Left ventricle myocardium inferior (tissue), 1 donor: ENCODE data around the gene FITM2. TPM values are rescaled to one million over a fixed set of nuclear protein-coding genes. Genes with fewer than 3 reads are reported as not detected.
A peak's percentile ranks its signal among the peaks of the same experiment; 100 is the strongest.

ENCODE experiments used
- DNase-seq: peaks from one replicate; pipeline ENCODE4 v3.0.0-alpha.2; 2020
- H3K27ac ChIP-seq: fragments of 200-600 bp; replicated peaks from 2 replicates; pipeline ENCODE4 v1.8.0; 2021
- H3K27me3 ChIP-seq: fragments of 200-600 bp; 2 replicates; pipeline ENCODE4 v1.8.0; 2021; ENCODE audit warnings: low read depth
- H3K36me3 ChIP-seq: fragments of 200-600 bp; 2 replicates; pipeline ENCODE4 v1.8.0; 2021
- H3K4me1 ChIP-seq: fragments of 200-600 bp; 2 replicates; pipeline ENCODE4 v1.8.0; 2021
- H3K4me3 ChIP-seq: fragments of 200-600 bp; 2 replicates; pipeline ENCODE4 v1.8.0; 2021; ENCODE audit warnings: mild to moderate bottlenecking, moderate library complexity
- H3K9me3 ChIP-seq: fragments of 200-600 bp; replicated peaks from 2 replicates; pipeline ENCODE4 v1.8.0; 2021
- CTCF ChIP-seq: fragments of 200-600 bp; IDR thresholded peaks from 2 replicates; pipeline ENCODE4 v1.8.0; 2021; ENCODE audit warnings: antibody characterized with exemption, mild to moderate bottlenecking, borderline replicate concordance
- intact Hi-C: fragments of 100-400 bp; cut with micrococcal nuclease; formaldehyde crosslinking; loops from one replicate; pipeline ENCODE4 v1.11.0; 2022
- long read RNA-seq: library from polyadenylated mRNA; unstranded; transcript quantifications from one replicate; pipeline ENCODE4 v2.0.0, GENCODE V29; 2021
- total RNA-seq: library from RNA; stranded (reverse); fragmentation: NEBNext Ultra II Directional; extraction: Animal tissue kit (Norgen Biotek cat#: 25700); gene quantifications from one replicate; pipeline ENCODE4 v1.2.1, GENCODE V29; 2021
- donor health status: DM: no; HTN: yes; CAD: no; lungs with severe emphysema.

Gene FITM2
- total RNA-seq, result 160 TPM
- long read RNA-seq, full-length matches to known transcripts, result 6 of 48 reads
- long read RNA-seq, partial matches to known transcripts, result 0 of 48 reads
- long read RNA-seq, other reads (novel, unspliced or antisense), result 42 of 48 reads

- Histone ChIP-seq H3K9me3 (no peaks in the 10 kb centered on the region), H3K27ac (peak within 1 kb of the TSS; percentile 91), H3K4me3 (peak within 1 kb of the TSS; percentile 85), H3K36me3 (peaks cover 9% of the 10 kb centered on the region), H3K4me1 (peaks cover 56% of the 10 kb centered on the region), H3K27me3 (no peaks in the 10 kb centered on the region)
- TF ChIP-seq CTCF, result peak; percentile 95
- intact Hi-C loops, result loop anchor here (5.0 kb wide), 1 partner anchor 94 kb away; no protein-coding TSS in a partner anchor
- DNase-seq, result peak; percentile 99
Measured at GRCh38 chr20:44310664-44311639, at the start of gene FITM2. Gene FITM2 (minus strand): TSS chr20:44311202. CDS start chr20:44311148, 54 bp downstream.

GRCh38 chr20:44360221-44360620 is 49.2 kb upstream of the FITM2 start:
- Histone ChIP-seq H3K36me3 (no peaks in the 10 kb centered on the region), H3K9me3 (no peaks in the 10 kb centered on the region), H3K27me3 (peaks cover 21% of the 10 kb centered on the region), H3K4me1 (no peaks in the 10 kb centered on the region), H3K4me3 (no peak overlapping the region), H3K27ac (no peak overlapping the region)
- no peak for TF ChIP-seq CTCF
- DNase-seq, result no peak
- intact Hi-C loops, result no loop called here

GRCh38 chr20:44358776-44359175 is 47.8 kb upstream of the FITM2 start:
- H3K36me3 ChIP-seq, result no peaks in the 10 kb centered on the region
- TF ChIP-seq CTCF, result no peak
- H3K4me3 ChIP-seq, result no peak overlapping the region
- H3K27ac ChIP-seq, result peak overlapping the region; percentile 63
- H3K4me1 ChIP-seq, result no peaks in the 10 kb centered on the region
- intact Hi-C loops, result no loop called here
- DNase-seq, result no peak
- H3K27me3 ChIP-seq, result peaks cover 27% of the 10 kb centered on the region
- no peaks in the 10 kb centered on the region for H3K9me3 ChIP-seq

GRCh38 chr20:44357555-44358125 is 46.6 kb upstream of the FITM2 start:
- intact Hi-C loops, result no loop called here
- Histone ChIP-seq H3K27ac (peak overlapping the region; percentile 63), H3K4me1 (no peaks in the 10 kb centered on the region), H3K36me3 (no peaks in the 10 kb centered on the region), H3K9me3 (no peaks in the 10 kb centered on the region), H3K27me3 (peaks cover 28% of the 10 kb centered on the region), H3K4me3 (no peak overlapping the region)
- peak; percentile 41 for DNase-seq
- TF ChIP-seq CTCF, result no peak

- no peak for DNase-seq
- Histone ChIP-seq H3K4me1 (no peaks in the 10 kb centered on the region), H3K9me3 (no peaks in the 10 kb centered on the region), H3K27me3 (peaks cover 32% of the 10 kb centered on the region), H3K36me3 (no peaks in the 10 kb centered on the region), H3K27ac (peak overlapping the region; percentile 42), H3K4me3 (no peak overlapping the region)
- intact Hi-C loops, result no loop called here
- no peak for TF ChIP-seq CTCF
Measured at GRCh38 chr20:44357020-44357419, 46.0 kb upstream of the FITM2 start.
